ENCODE results near the gene SEPTIN14.
"Not testable (repeated sequence)": the region's sequence is repeated elsewhere in the genome, so short reads cannot be mapped to it uniquely, and the experiment has no call there.

SEPTIN14 gene

DNA sequence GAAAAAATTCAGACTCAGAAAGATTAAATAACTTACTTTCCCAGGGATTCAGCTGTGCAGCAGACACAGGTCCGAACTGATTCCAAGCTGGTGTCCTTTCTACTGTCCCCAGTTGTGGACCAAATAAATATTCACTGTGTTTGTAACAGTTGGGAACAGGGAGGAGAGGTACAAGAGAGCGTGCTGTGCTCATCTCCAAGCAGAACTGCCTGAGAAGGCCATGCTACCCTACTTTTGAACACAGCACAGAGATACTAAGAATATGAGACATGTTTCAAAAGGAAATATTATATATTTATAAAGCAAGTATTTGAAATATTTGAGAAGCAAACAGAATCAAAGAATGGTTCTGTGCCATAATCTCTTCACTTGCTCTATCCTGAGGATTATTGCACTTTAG, at the start of gene SEPTIN14:
SEPTIN14 (minus strand) TSS at position 101 of the 400 bp plus-strand sequence. CDS start 756 bp downstream, outside the sequence.
- not testable (repeated sequence) for DNase-seq (ENCODE audit: low spot score)

DNA sequence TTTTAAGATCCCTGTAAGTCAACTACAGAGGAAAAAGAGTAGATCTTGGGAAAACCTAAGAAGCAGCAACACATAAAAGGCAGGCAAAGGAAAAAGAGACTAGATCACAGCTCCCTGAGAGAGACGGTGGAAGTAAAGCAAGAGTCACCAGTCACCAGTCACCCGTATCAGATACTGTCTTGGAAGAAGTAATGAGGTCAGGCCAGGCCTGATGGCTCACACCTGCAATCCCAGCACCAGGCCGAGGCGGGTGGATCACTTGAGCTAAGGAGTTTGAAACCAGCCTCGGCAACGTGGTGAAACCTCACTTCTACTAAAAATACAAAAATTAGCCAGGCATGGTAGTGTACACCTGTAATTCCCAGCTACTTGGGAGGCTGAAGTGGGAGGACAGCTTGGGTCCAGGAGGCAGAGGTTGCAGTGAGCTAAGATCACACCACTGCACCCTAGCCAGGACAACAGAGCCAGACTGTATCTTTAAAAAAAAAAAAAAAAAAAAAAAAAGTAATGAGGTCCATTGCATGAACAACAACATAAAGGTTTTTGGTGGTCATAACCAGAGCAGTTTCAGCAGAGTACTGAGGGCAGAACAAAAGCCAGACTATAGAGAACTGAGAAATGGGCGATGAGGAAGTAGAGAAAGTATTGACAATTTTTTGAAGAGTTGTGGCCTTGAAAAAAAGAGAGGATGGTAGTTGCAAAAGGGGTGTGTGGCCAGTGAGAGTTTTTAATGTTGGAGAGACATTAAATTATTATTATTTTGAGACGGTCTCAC, 41.6 kb upstream of the SEPTIN14 start:
- no peak for DNase-seq (ENCODE audit: low spot score)

DNA sequence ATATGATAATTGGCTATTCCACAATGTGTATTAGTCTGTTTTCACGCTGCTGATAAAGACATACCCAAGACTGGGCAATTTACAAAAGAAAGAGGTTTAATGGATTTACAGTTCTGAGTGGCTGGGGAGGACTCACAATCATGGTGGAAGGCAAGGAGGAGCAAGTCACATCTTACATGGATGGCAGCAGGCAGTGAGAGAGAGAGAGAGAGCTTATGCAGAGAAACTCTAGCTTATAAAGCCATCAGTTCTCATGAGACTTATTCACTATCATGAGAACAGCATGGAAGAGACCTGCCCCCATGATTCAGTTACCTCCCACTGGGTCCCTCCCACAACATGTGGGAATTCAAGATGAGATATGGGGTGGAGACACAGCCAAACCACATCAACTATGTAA, 38.5 kb upstream of the SEPTIN14 start:
- DNase-seq (ENCODE audit: low spot score): not testable (repeated sequence)

DNA sequence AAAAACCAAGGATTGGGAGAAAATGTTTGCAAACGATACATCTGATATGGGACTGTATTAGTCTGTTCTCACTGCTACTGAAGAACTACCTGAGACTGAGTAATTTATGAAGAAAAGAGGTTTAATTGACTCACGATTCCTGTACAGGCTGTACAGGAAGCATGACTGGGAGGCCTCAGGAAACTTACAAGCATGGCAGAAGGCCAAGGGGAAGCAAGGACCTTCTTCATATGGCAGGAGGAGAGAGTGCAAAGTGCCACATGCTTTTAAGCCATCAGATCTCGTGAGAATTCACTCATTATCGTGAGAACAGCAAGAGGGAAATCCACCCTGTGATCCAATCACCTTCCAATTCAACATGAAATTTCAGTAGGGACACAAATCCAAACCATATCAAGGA, 35.7 kb upstream of the SEPTIN14 start:
- DNase-seq (ENCODE audit: low spot score): no peak

DNA sequence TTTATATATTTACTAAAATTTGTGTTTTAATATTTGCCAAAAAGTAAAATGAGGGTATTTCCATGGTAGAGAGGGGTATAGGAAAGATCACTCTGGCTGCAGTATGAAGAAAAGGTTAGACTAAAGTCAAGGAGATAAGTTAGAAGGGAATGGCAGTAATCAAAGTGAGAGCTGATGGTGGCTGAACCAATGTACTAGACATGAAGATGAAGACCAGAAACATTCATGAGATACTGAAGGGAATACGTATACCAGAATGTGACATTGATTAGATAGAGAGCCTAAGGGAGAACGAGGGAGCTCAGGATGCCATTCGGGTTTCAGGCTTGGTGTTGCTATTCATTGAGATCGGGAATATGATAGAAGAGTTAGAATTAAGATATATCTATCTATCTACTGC, 32.5 kb upstream of the SEPTIN14 start:
- DNase-seq (ENCODE audit: low spot score): no peak

DNA sequence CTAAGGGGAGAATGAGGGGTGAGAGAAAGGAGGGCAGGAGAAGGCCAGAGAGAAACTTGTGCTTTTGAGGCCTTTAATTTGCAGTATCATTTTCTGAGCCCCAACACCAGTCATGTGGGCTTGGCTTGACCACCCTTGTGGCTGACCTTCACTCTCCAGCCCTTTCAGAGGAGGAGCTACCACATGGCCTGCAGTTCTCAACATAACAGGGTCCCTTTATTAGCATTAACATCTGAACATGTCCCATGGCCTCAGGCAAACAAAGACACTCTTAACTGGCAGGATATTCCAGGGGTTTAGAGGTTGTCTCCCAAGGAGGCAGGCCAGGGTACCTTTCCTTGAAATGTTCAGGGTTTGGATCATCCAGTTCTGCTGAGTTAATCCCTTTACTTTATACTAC, 31.4 kb upstream of the SEPTIN14 start:
- no peak for DNase-seq (ENCODE audit: low spot score)

DNA sequence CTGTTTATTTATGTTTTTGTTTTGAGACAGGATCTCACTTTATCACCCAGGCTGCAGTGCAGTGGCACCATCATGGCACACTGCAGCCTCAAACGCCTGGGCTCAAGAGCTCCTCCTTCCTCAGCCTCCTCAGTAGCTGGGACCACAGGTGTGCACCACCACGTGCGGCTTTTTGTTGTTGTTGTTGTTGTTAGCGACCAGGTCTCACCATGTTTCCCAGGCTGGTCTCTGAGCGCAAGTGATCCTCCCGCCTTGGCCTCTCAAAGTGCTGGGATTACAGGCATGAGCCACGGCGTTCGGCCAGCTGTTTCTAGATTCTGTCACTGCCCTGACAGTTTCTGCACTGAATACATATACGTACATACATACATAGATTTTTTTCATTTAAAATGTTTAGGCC, 25.8 kb upstream of the SEPTIN14 start:
- not testable (repeated sequence) for DNase-seq (ENCODE audit: low spot score)

DNA sequence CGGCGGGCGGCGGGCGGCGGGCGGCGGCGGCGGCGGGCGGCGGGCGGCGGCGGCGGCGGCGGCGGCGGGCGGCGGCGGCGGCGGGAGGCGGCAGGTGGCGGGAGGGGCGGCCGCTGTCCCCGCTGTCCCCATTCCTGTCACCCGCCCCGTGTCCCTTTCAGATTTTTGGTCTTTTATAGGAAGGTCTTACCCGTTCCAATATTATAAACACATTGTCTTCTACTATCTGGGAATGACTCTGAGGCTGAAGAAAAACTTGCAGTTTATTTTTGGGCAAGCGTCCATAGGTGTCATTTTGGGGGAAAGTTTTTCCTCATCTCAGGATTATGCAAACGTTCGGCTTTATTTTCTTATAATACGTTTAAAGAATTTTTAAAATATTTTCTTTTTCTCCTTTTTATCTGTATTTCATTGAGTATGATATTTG, 25.3 kb upstream of the SEPTIN14 start:
- peak; percentile 41 for DNase-seq (ENCODE audit: low spot score)

DNA sequence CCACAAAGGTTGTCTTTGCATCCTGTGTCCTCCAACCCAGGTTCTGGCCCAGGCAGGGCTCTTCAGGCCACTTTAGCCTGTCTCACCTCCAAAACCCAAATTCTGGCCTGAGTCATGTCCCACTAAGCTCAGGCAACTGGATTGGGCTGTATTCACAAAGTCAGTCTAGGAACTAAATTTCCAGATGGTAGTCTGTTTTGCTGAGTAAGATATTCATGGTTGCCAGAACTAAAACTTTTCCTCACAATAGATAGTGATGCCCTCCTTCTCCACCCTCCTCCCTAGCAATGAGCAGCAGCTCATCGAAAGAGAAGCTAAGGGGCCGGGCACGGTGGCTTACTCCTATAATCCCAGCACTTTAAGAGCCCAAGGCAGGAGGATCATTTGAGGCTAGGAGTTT, 21.8 kb upstream of the SEPTIN14 start:
- no peak for DNase-seq (ENCODE audit: low spot score)

DNA sequence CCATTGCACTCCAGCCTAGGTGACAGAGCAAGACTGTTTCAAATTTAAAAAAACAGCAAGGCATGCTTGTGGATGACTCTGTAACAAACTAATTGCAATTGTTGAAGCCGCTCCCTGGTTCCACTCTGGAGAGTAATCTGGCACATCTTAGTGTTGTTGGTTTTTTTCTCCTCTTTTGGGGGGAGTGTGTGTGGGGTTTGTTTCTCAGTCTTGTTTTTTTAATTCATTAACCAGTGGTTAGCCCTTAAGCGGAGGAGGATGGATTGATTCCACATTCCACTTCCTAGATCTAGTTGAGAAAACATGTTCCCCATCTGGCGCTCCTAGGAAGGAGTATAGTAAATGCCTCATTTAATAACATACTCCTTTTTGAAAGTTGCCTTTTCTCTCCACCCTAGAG, 16.1 kb upstream of the SEPTIN14 start:
- no peak for DNase-seq (ENCODE audit: low spot score)

DNA sequence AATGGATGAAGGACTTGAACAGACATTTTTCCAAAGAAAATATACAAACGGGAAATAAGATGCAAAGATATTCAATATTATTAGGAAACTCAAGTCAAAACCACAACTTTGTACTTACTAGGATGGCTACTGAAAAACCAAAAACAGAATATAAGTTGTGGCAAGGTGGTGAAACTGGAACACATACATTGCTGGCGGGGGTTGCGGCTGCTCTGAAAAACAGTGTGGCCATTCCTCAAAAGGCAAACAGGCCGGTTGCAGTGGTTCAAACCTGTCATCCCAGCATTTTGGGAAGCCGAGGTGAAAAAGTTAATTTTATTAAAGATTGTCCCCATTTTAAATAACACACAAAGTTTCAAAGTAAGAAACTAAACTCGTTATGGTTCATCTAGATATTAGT, 14.8 kb upstream of the SEPTIN14 start:
- no peak for DNase-seq (ENCODE audit: low spot score)

DNA sequence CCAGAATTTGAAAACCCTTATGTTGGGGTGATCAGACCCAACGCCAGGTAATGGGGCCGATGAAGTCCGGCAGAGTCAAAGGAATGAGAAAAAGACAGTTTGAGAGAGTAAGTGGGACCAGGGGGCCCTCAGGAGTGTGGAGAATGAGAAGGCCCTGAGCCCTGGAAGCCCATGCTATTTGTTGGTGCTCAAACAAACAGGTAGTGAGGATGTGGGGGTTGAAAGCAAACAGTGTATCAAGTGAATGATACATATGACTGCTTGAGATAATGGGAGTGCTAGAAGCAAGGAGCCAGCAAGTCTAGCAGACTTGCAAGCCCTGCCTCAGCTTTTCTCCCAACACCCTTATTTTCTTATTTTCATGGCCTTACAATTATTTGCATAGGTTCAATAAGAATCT, 11.2 kb upstream of the SEPTIN14 start:
- DNase-seq (ENCODE audit: low spot score): no peak

DNA sequence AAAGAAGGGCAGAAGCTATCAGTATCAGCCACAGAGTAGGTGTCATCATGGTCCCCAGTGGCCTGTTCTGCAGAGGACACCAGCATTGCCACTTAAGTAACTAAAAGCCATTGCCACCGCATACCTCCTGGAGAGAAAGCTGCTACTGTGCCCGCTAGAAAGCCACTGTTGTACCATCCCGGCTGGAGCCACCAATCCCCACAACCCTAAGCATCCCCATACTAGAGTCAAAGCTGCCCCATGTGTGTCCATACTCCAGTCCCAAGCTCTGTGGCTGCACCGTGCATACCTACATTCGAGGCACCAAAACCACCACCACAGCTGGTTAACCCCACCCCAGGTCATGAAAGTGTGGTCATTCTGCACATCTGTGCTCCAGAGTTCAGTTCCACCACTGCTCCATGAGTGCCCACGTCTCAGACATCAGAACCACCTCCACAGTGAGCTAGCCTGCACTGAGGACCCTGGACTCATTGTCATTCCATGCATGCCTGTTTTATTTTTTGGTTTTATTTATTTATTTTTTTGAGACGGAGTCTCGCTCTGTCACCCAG, 9.5 kb upstream of the SEPTIN14 start:
- DNase-seq (ENCODE audit: low spot score): no peak

DNA sequence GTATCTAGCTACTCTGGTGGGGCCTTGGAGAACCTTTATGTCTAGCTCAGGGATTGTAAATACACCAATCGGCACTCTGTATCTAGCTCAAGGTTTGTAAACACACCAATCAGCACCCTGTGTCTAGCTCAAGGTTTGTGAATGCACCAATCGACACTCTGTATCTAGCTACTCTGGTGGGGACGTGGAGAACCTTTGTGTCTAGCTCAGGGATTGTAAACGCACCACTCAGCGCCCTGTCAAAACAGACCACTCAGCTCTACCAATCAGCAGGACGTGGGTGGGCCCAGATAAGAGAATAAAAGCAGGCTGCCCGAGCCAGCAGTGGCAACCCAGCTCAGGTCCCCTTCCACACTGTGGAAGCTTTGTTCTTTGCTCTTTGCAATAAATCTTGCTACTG, 6.4 kb upstream of the SEPTIN14 start:
- not testable (repeated sequence) for DNase-seq (ENCODE audit: low spot score)

DNA sequence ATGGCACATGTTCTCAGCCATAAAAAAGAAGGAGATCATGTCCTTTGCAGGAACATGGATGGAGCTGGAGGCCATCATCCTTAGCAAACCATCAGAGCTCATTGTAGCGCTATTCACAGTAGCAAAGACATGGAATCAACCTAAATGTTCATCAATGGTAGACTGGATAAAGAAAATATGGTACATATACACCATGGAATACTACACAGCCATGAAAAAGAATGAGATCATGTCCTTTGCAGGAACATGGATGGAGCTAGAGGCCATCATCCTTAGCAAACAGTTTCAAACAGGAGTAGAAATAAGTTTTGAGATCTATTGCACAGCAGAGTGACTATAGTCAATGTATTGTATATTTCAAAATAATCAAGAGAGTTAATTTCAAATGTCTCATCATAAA, 17.4 kb downstream of the SEPTIN14 start:
- not testable (repeated sequence) for DNase-seq (ENCODE audit: low spot score)

DNA sequence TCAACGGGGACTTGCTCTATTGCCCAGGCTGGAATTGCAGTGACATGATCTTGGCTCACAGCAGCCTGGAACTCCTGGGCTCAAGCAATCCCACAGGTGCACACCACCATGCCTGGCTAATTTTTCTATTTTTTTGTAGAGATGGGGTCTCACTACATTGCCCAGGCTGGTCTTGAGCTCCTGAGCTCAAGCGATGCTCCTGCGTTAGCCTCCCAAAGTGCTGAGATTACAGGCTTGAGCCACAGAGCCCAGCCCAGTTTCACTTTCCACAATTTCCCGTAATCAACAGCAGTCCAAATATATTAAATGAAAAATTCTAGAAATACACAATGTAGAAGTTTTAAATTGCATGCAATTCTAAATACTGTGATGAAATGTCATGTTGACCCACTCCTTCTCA, 24.0 kb downstream of the SEPTIN14 start:
- DNase-seq (ENCODE audit: low spot score): no peak

DNA sequence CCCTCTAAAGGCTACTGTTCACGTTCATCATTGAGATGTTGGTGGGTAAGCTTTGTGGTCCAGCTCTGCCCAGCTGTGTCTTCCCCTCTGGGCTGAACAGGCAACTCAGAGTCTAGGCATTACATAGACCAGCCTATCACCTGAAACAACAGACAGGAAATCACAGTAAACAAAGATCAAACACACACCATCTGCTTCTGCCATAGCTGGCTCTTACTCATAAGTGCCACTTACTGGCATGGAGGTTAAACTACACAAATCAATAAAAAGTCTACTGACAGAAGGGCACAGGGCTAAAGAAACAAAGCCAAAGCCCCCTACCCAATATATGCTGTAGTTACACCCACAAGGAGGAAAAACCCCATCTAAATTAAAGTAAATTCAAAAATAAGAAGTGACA, 35.0 kb downstream of the SEPTIN14 start:
- DNase-seq (ENCODE audit: low spot score): no peak

DNA sequence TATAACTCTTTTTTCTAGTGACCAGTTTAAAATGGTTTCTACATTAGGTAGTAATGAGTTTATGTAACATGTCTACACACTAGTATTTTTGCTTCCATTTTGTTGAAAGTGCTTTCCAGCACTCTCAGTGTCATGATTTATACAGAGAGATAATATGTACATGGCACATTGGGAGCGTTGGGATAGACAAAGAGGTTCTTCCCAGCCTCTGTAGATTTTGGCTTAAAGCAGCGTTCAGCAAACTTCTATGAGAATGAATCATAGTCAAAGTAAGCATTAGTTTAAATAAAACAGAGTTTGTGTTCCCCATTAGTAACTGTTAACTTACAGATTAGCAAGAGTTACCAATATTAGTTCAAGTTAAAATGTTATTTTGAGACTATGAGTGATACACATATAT, 43.9 kb downstream of the SEPTIN14 start:
- DNase-seq (ENCODE audit: low spot score): no peak

DNA sequence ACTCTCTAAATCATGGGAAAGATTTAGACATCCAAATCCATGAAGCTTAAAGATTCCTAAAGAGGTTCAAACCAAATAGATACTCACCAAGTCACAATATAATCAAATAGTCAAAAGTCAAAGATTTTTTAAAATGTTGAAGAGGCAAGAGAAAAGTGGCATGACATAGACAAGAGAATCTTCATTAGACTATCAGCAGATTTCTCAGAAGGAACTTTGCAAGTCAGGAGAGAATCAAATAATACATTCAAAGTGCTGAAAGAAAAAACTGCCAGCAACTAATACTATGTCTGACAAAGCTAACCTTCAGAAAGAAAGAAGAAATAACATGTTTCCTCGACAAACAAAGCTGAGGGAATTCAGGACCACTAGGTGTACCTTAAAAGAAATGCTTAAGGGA, 65.3 kb downstream of the SEPTIN14 start:
- not testable (repeated sequence) for DNase-seq (ENCODE audit: low spot score)

DNA sequence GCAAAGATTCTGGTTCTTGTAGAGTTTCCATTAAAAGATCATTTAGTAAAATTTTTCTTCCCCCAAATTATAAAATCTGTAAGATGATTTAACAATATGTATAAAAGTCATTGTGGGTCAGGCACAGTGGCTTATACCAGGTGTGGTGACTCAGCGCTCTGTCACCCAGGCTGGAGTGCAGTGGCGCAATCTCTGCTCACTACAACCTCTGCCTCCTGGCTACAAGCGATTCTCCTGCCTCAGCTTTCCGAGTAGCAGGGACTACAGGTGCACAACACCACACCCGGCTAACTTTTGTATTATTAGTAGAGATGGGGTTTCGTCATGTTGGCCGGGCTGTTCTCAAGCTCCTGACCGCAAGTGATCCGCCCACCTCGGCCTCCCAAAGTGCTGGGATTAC, 68.0 kb downstream of the SEPTIN14 start:
- no peak for DNase-seq (ENCODE audit: low spot score)

DNA sequence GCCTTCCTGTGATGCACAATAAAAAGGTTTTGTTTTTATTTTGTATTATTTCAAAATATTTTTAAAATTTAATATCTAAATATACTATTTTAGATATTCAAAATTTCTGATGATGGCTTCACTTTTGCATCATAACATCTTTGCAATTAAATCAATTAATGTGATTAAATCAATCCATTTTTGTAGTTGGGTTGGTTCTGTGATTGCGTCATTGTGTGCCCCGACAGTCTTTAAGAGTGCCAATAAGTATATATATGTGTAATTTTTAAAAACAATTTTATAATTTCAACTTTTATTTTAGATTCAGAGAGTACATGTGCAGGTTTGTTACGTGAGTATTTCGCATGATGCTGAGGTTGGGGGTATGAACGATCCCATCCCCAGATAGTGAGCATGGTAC, 70.5 kb downstream of the SEPTIN14 start:
- DNase-seq (ENCODE audit: low spot score): no peak

DNA sequence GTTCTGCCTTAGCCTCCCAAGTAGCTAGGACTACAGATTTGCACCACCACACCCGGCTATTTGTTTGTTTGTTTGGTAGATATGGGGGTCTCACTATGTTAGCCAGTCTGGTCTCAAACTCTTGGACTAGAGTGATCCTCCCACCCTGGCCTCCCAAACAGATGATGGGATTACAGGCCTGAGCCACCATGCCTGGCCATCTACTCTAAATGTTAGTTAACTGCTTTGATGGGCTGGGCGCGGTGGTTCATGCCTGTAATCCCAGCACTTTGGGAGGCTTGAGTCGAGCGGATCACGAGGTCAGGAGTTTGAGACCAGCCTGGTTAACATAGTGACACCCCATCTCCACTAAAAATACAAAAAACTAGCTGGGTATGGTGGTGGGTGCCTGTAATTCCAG, 74.8 kb downstream of the SEPTIN14 start:
- no peak for DNase-seq (ENCODE audit: low spot score)

DNA sequence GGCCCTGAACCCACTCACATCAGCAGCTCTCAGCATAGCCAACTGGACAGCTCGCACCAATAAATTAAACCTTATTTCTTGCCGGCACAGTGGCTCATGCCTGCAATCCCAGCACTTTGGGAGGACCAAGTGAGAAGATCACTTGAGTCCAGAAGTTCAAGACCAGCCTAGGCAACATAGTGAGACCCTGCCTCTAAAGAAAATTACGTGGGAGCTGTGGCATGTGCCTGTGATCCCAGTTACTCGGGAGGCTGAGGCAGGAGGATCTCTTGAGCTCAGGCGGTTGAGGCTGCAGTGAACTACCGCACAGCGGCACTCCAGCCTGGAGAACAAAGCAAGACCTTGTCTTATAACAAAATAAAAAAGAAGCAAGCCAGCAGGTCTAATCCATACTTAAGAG, 75.7 kb downstream of the SEPTIN14 start:
- DNase-seq (ENCODE audit: low spot score): no peak

DNA sequence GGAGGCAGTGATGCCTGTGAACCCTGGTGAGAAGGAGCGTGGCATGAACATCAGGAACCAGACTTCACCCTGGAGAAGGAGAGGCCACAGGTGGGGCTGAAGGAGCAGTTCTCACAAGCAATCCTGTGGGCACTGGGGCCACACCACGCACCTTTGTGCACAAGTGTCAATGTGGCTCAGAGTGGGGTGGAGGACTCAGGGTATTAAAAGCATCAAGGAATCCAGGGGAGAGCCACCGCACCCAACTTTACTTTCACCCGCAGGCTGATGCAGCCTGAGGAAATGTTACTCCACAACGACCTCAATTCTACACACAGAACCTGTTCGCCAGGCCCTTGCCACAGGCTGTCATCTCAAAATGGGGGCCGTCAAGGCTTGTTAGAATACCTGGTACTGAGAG, 77.1 kb downstream of the SEPTIN14 start:
- DNase-seq (ENCODE audit: low spot score): not testable (repeated sequence)

All from pons (tissue), 1 donor.